Skeletal muscle satellite cell (primary cell): Measurements from ENCODE around the gene CDK14.

Experiments
- H3K27me3 ChIP-seq: 2 replicates; pipeline ENCODE4 v1.7.0; 2013; ENCODE audit warnings: low read length; ENCODE audit not compliant: control insufficient read depth, insufficient read depth
- H3K36me3 ChIP-seq: 2 replicates; pipeline ENCODE4 v1.7.0; 2013; ENCODE audit warnings: mild to moderate bottlenecking, control low read depth, low read length; ENCODE audit not compliant: insufficient read depth
- H3K4me1 ChIP-seq: 2 replicates; pipeline ENCODE4 v1.7.0; 2013; ENCODE audit warnings: low read length; ENCODE audit not compliant: control insufficient read depth, insufficient read depth
- H3K4me2 ChIP-seq: 2 replicates; pipeline ENCODE4 v1.7.0; 2013; ENCODE audit warnings: mild to moderate bottlenecking, low read length
- H3K4me3 ChIP-seq: 2 replicates; pipeline ENCODE4 v1.7.0; 2013; ENCODE audit warnings: low read length
- H3K9ac ChIP-seq: 2 replicates; pipeline ENCODE4 v1.7.0; 2013; ENCODE audit warnings: mild to moderate bottlenecking, low read depth, low read length, moderate library complexity
- H3K9me3 ChIP-seq: replicated peaks from 2 replicates; pipeline ENCODE4 v1.7.0; 2013; ENCODE audit warnings: mild to moderate bottlenecking, control low read depth, low read length

The CDK14 gene

DNA sequence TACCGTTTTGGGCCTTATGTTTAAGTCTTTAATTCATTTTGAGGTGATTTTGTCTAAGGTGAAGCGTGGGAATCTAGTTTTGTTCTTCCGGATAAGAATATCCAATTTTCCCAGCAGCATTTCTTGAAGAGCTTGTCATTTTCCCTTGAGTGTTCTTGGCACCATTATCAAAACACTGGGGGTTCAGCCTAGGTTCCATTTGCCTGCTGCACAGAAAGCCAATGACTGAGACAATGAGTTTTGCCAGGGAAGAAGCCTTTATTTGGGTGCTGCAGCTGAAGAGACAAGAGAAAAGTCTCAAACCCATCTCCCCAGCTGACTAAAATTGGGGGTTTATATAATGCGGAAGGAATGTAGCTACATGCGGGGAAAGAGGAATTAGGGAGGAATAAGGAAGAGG is 380.9 kb downstream of the CDK14 start:
- no peak overlapping the region for H3K9ac ChIP-seq
- no peak overlapping the region for H3K4me2 ChIP-seq
- H3K27me3 ChIP-seq = no peaks in the 10 kb centered on the region

DNA sequence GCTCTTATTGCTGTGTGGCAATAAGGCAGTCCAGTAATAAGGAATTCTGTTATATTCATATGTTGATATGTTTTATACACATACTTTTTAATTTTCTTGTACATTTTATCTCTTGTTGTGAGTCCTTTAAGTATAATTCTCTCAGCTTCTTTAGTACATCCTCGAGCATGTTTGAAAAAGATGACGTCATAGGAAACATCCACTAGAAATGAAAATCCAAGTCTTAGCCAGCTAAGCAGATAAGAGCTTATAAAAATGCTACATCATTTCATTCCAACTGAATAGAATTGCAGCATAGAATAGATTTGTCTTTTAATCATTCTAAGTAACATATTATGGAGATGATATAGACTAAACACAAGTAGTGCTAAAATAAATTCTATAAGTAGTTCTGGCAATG is 384.4 kb downstream of the CDK14 start:
- Histone ChIP-seq H3K9me3 (no peaks in the 10 kb centered on the region), H3K4me1 (no peaks in the 10 kb centered on the region), H3K9ac (no peak overlapping the region), H3K27me3 (no peaks in the 10 kb centered on the region), H3K4me3 (no peak overlapping the region), H3K36me3 (peaks cover 20% of the 10 kb centered on the region), H3K4me2 (no peak overlapping the region)

More for the DNA sequence above, 380.9 kb downstream of the CDK14 start:
- no peaks in the 10 kb centered on the region for H3K9me3 ChIP-seq
- H3K4me3 ChIP-seq = no peak overlapping the region
- H3K4me1 ChIP-seq = no peaks in the 10 kb centered on the region
- peaks cover 15% of the 10 kb centered on the region for H3K36me3 ChIP-seq

- H3K9ac ChIP-seq = no peak overlapping the region
- H3K9me3 ChIP-seq = no peaks in the 10 kb centered on the region
- H3K27me3 ChIP-seq = no peaks in the 10 kb centered on the region
- H3K4me3 ChIP-seq = no peak overlapping the region
- H3K36me3 ChIP-seq = peaks cover 10% of the 10 kb centered on the region
- no peaks in the 10 kb centered on the region for H3K4me1 ChIP-seq
- H3K4me2 ChIP-seq = no peak overlapping the region
Observed at GRCh38 chr7:90982228-90982627, 386.1 kb downstream of the CDK14 start.

- H3K36me3 ChIP-seq = peaks cover 9% of the 10 kb centered on the region
- H3K4me1 ChIP-seq = peaks cover 9% of the 10 kb centered on the region
- no peak overlapping the region for H3K4me2 ChIP-seq
- H3K9me3 ChIP-seq = no peaks in the 10 kb centered on the region
- no peak overlapping the region for H3K4me3 ChIP-seq
- no peak overlapping the region for H3K9ac ChIP-seq
- H3K27me3 ChIP-seq = no peaks in the 10 kb centered on the region
Observed at GRCh38 chr7:90984692-90985091, 388.6 kb downstream of the CDK14 start.

- Histone ChIP-seq H3K27me3 (no peaks in the 10 kb centered on the region), H3K4me2 (no peak overlapping the region), H3K9me3 (no peaks in the 10 kb centered on the region), H3K36me3 (no peaks in the 10 kb centered on the region), H3K4me1 (peaks cover 9% of the 10 kb centered on the region), H3K4me3 (no peak overlapping the region), H3K9ac (no peak overlapping the region)
Observed at GRCh38 chr7:90988516-90988915, 392.4 kb downstream of the CDK14 start.

DNA sequence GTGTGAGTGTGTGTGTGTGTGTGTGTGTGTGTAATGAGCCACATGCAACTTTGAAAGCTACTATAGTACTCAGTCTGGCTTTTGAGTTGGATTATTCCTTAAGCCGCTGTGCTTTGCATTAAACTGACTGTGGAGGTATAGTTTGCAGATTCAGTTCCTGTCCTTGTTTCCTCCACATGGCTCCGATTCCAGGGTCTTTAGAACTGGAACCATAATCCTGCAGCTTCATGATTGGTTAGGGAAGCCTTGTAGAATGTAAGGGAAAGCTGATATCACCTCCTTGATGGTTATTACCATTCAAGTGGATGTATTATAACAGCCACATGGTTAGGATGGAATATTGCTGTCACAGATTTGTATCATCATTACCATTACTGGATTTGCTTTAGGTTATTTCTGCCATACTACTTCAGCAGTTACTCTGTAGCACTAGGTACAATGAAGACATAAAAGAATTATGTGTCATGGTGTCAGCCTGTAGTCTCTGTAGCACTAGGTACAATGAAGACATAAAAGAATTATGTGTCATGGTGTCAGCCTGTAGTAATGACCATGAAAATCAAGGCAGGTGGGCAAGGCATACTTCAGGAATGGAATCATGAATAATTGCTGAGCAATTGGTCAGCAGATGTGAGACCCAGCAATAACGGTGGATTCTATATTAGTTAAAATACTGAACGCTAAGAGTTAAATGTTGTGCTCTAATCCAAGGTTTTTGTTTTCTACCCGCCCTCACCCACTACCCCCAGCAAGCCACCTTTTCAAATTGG is 393.1 kb downstream of the CDK14 start:
- Histone ChIP-seq H3K4me3 (no peak overlapping the region), H3K36me3 (no peaks in the 10 kb centered on the region), H3K27me3 (no peaks in the 10 kb centered on the region)

DNA sequence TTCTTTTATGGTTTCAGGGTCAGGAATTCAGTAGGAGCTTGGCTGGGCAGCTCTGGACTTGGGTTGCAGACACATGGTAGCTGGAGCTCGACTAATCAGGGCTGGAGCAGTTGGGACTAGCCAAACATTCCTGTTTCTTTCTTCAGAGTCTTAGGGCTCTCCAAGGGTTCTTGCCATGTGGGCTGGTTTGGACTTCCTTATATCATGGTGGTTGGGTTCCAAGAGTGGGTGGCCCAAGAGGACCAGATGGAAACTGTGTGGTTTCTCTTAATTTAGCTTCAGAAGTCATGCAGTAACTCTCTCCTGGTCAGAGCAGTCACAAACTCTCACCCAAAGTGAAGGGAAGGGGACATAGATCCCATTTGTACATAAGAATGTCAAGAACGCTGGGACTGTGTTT is 398.0 kb downstream of the CDK14 start:
- peaks cover 3% of the 10 kb centered on the region for H3K4me1 ChIP-seq
- no peak overlapping the region for H3K4me2 ChIP-seq
- H3K9me3 ChIP-seq = no peaks in the 10 kb centered on the region
- no peak overlapping the region for H3K4me3 ChIP-seq
- no peaks in the 10 kb centered on the region for H3K27me3 ChIP-seq
- no peak overlapping the region for H3K9ac ChIP-seq
- no peaks in the 10 kb centered on the region for H3K36me3 ChIP-seq

More for the DNA sequence above, 393.1 kb downstream of the CDK14 start:
- H3K4me2 ChIP-seq = no peak overlapping the region
- H3K4me1 ChIP-seq = peaks cover 9% of the 10 kb centered on the region
- H3K9me3 ChIP-seq = no peaks in the 10 kb centered on the region
- H3K9ac ChIP-seq = no peak overlapping the region

- Histone ChIP-seq H3K4me3 (no peak overlapping the region), H3K27me3 (no peaks in the 10 kb centered on the region), H3K36me3 (no peaks in the 10 kb centered on the region), H3K4me2 (no peak overlapping the region), H3K9me3 (no peaks in the 10 kb centered on the region), H3K9ac (no peak overlapping the region), H3K4me1 (no peaks in the 10 kb centered on the region)
Observed at GRCh38 chr7:90994601-90995000, 398.5 kb downstream of the CDK14 start.

- Histone ChIP-seq H3K4me3 (no peak overlapping the region), H3K27me3 (no peaks in the 10 kb centered on the region), H3K9ac (no peak overlapping the region), H3K4me1 (peaks cover 9% of the 10 kb centered on the region), H3K4me2 (no peak overlapping the region), H3K36me3 (no peaks in the 10 kb centered on the region), H3K9me3 (no peaks in the 10 kb centered on the region)
Observed at GRCh38 chr7:90995996-90996395, 399.9 kb downstream of the CDK14 start.

DNA sequence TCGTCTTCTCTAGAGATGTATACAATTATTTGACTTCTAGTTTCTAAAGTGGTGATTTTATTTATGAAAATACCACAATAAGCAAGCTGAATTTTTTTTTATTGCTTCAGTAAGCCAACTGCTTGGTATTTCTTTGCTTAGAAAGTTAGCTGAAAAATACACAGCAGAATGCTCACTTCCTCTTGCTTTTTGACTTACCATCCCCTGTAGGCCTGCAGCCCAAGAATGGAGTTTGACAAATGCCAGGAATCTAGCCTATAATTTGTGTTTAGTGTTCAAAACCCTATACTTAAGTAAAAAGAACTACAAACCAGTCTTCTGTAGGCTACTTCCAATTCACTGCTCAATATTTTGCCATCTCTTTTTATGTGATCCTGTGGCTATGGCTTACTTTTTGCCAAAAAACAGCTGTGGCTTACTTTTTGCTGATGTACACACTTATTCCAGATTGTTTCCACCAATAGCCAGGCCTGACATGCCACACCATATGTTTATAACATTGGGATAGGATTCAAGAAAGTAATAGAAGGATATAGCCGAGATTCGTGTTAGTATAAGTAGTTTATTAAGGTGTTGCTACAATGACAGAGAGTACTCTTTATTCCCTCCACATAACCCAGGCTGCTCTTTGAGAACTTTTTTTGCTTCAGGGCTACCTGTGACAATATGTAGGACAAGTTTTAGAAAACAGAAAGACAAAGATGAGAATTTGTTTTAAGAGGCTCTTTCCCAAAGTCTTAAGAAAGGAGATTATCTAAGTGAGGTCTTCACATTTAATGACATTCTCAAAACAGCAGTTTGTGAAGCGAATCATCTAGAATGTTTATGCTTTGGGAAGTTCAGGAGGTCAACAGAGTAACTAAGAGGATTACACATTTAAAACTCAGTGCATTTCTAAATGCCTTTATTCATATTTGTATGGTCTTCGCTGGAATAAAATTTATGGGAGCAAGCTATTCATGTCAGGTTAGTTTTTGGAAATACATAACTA is 404.2 kb downstream of the CDK14 start:
- no peaks in the 10 kb centered on the region for H3K9me3 ChIP-seq
- H3K9ac ChIP-seq = peak overlapping the region; percentile 24
- H3K27me3 ChIP-seq = no peaks in the 10 kb centered on the region
- H3K4me1 ChIP-seq = peaks cover 9% of the 10 kb centered on the region
- H3K36me3 ChIP-seq = no peaks in the 10 kb centered on the region
- H3K4me2 ChIP-seq = peak overlapping the region; percentile 29
- no peak overlapping the region for H3K4me3 ChIP-seq

DNA sequence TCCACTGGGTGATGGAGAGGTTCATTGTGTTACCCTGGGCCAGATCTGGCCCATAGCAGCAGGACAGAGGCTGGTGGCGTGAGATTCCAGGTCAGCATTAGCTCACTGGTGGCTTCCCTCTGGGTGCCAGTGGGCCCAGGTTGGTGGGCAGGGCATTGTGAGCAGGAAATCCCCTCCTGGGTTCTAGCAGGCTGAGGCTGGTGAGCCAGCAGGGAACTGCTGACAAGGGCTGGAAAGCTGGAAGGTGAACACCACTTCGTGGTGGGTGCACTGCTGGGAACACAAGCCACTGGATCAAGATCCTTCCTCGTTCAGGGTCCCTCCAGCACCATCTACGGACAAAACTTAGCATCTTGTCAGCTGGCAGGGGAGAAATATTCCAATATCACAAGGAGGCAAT is 408.9 kb downstream of the CDK14 start:
- Histone ChIP-seq H3K27me3 (no peaks in the 10 kb centered on the region), H3K9me3 (no peaks in the 10 kb centered on the region), H3K4me2 (no peak overlapping the region), H3K36me3 (no peaks in the 10 kb centered on the region), H3K4me3 (no peak overlapping the region), H3K9ac (no peak overlapping the region), H3K4me1 (peaks cover 9% of the 10 kb centered on the region)
